Measurements from ENCODE around the gene PREP.

Gene PREP

DNA sequence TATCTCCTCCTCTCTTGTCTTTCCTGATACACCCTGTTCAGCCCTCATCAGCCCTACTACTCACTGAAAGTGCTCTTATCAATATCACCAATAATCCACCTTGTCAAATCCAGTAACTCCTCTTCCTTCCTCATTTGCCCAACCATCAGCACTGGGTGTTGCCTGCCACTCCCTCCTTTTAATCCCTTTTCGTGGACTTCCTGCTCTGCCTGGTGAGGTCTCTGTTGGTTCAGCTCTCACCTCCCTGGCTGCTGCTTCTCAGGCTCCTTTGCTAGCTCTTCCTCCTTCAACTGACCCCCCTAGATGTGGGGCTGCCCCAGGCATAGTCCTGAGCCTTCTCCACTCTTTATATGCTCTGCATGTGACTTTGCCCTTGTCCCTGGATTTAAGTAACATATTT, 92.5 kb downstream of the PREP start:
- no peak for DNase-seq (ENCODE audit: low read depth, low spot score)

DNA sequence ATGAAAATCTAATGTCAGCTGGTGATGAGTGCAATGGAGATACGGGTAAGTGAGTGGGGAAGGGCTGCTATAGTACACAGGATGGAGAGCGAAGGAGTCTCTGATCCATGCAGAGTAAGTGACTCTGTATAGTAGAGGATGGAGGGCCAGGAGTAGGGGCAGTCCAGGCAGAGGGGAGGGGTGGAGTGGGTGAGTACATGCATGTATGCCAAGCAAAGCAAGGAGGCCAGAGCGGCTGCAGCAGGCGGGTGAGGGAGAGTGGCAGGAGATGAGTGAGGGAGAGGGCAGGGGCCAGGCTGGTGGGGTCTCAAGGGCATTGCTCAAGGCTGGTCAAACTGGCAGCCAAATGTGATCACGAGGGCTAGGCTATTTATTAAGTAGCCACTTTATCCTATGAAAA, 94.0 kb downstream of the PREP start:
- DNase-seq (ENCODE audit: low read depth, low spot score) = no peak

DNA sequence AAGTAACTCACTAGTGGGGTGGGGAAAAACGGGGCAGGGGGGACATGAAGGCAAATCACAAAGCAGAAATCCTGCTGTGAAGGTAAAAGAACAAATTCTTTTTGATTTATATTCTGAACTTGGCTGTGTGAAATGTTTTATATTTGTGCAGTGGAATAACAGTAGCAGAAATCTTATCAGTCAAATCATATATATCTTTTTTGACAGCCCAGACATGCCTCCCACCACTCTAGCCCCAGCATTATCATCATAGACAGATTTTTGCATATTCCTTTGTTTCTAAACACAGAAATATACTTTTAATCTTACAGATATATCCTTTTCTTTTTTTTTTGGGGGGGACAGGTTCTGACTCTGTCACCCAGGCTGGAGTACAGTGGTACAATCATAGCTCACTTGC, 97.4 kb downstream of the PREP start:
- DNase-seq (ENCODE audit: low read depth, low spot score) = no peak

- DNase-seq (ENCODE audit: low read depth, low spot score) = no peak
Observed at GRCh38 chr6:105304825-105305224, 98.1 kb downstream of the PREP start.

GRCh38 chr6:105304366-105304765, 98.5 kb downstream of the PREP start:
- no peak for DNase-seq (ENCODE audit: low read depth, low spot score)

- no peak for DNase-seq (ENCODE audit: low read depth, low spot score)
Observed at GRCh38 chr6:105302617-105303128, 100.2 kb downstream of the PREP start.

DNA sequence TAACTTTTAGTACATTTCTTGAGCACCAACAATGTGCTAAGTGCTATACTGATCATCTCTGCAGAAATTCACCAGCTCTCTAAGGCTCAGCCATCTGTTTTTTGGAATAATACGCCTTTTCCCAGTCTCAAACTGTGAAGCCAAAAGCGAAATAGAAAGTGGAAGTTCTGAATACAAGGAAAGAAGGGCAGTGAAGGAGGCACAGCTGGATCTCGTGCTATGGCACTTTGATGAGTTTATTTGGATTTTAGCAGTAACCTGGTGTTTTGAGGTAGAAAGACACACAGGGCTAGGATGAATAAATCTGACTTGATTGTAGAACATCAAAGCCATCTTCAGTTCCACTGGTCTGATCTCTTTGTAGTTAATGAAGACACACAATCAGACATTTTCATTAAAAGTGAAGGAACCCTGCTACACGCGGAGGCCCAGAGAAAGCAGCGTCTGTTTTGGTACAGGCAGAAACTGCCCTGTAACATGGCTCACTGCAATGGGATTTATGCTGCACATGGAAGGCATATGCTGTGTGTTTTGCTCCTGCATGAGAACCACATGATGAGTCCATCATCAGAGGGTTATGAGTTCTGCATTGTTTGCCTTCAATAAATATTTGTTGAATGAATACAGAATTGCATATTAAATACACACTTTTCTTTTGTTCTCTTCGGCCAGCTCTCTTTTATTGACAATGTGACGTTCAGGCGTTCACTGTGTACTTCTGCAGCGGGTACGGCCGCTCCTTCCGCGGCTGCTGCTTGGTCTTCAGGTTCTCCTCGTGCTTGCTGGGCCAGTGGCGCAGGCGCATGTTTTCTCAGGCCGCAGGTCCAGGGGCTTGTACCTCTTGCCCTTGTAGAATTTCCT, 100.9 kb downstream of the PREP start:
- no peak for DNase-seq (ENCODE audit: low read depth, low spot score)

DNA sequence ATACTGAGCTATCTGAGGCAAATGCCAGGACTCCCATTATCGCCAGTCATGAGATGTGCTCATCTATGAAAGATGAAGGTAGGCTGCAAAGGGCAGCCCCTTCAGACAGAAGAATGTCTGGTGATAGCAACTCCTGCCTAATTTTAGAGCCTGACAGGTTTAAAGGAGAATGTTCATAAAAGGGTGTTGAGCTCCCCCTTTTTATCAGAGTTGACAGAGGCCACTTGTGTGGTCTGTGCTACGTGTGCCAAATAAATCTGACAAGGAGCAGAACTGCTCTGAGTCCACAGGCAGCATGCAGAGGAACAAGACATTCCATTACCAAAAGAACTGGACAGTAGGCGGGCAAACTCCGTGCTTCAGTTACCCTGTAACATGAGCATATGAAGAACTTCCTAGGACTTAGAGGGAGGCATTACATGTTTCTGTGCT, 101.8 kb downstream of the PREP start:
- no peak for DNase-seq (ENCODE audit: low read depth, low spot score)

DNA sequence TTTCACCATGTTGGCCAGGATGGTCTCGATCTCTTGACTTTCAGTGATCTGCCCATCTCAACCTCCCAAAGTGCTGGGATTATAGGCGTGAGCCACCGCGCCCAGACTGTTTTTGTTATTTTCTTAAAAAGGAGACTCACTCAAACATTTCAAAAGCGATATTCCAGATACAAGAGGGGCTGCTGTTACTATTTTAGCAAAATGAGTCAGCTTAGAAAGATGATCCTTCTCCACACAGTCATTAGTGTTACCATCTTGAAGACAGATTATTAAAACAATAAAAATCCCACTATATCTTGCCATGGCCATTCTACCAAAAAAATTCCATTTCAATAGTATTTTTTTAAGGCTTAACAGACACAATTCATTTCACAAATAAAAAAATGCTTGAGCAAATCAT, 102.8 kb downstream of the PREP start:
- no peak for DNase-seq (ENCODE audit: low read depth, low spot score)

DNA sequence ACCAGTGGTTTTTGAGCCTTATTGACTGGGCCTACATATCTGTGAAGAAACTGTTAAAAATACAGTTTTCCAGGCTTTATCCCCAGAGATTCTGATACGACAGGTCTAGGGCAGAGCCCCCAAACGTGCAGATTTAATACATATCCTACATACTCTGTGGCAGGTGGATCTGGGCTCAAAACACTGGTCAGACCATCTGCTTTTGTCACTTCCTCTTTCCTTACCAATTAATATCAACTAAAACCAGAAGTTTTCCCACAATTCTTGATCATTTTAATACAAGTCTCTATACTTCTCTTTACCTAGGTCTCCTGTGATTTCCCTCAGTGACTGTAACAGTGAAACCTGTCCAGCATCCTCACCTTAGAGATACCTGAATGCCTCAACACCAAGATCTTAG, 108.8 kb downstream of the PREP start:
- DNase-seq (ENCODE audit: low read depth, low spot score) = no peak

DNA sequence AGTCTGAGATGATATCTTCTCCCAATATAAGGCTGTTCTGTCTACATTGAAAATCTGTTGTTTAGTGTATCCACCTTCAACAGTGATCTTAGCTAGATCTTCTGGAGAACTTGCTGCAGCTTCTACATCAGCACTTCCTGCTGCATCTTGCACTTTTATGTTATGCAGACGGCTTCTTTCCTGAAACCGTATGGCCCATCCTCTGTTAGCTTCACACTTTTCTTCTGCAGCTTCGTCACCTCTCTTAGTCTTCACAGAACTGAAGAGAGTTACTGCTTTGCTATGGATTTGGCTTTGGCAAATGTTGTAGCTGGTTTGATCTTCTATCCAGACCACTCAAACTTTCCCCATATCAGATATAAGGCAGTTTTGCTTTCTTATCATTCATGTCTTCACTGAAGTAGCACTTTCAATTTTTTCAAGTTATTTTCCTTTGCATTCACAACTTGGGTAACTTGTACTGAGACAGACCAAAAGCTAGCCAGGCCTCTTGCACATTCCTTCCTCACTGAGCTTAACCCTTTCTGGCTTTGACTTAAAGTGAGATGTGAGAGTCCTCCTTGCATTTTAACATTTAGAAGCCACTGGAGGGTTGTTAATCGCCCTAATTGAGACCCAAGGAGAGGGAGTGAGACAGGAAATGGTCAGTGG, 110.1 kb downstream of the PREP start:
- DNase-seq (ENCODE audit: low read depth, low spot score) = no peak

DNA sequence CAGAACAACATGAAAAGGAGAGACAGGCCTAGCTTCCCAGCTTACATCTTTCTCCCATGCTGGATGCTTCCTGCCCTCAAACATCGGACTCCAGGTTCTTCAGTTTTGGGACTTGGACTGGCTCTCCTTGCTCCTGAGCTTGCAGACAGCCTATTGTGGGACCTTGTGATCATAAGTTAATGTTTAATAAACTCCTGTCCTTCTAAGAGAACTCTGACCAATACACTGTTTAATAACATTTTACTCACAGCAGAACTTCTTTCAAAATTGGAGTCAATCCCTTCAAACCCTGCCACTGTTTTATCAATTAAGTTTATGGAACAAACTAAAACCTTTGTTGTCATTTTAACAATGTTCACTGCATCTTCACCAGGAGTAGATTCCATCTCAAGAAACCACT, 111.4 kb downstream of the PREP start:
- no peak for DNase-seq (ENCODE audit: low read depth, low spot score)

DNA sequence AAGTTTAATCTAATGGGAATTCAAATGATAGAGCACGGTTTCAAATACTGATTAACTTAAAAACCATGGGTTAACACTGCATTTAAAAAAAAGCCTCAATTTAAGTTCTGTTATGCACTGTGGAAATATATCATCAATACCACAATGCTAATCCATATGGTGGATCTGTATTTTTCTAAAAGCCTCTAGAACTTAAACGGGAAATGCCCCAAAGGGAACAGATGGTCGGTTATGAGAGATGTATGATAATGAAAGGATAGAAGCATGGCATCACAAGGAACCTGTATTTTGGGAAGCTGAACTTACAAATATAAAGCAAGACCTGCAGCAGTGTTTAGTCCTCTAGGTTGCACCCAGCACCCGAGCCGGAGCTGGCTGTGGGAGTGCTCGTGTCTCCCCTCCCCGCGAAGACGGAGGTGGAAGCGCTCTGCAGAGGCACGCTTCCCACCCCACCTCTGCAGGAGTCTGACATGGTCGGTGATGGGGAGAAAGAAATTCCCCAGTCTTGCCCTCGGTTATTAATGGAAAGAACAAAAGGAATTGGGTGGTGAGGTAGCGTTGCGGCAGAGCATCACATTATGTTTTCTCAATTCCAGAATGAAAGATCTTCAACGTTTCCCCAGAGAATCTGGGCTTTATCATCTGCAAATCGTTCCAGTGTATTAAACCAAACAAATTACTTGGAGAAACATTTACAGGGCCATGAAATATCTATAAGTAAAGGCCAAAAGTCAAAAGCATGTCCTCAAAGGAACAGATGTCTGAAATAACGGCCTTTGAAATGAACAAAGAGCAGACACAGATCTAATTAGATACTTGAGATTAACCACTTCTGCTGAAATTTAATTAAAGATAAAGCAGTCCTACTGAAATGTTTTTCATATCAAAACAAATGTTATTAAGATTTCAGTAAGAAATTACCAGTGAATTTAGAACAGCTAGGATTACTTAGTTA, 120.0 kb downstream of the PREP start:
- no peak for DNase-seq (ENCODE audit: low read depth, low spot score)

DNA sequence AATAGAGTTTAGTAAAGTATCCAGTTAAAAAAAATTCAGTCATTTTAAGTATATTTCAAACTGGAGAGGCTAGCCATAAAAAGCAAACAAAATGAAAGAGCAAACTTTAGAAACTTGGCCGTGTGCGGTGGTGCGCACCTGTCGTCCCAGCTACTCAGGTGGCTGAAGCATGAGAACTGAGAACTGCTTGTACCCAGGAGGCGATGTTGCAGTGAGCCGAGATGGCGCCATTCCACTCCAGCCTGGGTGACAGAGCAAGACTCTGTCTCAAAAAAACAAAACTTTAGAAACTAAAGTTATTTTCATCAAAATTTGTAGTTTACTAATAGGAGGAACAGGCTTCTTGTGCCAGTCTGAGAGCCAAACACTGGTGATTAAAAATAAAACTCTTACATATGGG, 122.8 kb downstream of the PREP start:
- DNase-seq (ENCODE audit: low read depth, low spot score) = no peak

DNA sequence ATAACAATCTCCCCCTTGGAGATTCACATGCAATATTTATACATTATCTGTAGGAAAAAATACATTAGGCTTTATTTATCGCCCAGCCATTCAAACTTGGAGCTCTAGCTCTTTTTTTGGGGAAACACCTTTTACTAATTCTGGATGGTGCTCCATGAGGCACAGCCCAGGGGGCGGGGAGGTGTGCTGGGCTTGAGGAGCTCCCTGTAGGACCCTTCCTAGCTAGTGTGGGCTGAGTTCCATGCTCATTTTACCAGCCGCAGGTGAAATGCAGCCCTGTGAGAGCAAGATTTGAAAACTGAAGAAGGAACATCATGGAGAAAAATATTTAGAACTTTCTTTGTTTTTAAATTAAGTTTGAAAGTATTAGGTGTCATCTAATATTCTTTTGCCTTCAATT, 123.4 kb downstream of the PREP start:
- no peak for DNase-seq (ENCODE audit: low read depth, low spot score)

GRCh38 chr6:105278813-105279212, 124.1 kb downstream of the PREP start:
- DNase-seq (ENCODE audit: low read depth, low spot score) = no peak

GRCh38 chr6:105278035-105278434, 124.8 kb downstream of the PREP start:
- no peak for DNase-seq (ENCODE audit: low read depth, low spot score)

DNA sequence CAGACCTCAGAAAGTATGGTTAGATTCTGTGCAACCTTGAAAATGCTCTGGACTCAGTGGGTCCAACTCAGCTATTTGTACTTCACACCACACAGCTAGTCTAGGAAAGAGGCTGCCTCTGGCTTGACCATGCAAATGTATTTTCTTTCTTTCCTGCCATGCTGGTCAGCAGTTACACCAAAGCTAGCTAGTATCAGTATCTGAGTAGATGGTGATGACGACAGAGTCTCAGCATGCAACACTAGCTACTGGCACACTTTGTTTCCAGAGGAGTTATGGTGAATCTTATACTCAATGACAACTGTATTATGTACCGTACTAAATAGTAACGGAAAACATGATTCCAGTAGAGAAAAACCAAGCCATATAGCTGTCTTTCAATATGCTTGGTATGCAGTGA, 126.5 kb downstream of the PREP start:
- DNase-seq (ENCODE audit: low read depth, low spot score) = no peak

DNA sequence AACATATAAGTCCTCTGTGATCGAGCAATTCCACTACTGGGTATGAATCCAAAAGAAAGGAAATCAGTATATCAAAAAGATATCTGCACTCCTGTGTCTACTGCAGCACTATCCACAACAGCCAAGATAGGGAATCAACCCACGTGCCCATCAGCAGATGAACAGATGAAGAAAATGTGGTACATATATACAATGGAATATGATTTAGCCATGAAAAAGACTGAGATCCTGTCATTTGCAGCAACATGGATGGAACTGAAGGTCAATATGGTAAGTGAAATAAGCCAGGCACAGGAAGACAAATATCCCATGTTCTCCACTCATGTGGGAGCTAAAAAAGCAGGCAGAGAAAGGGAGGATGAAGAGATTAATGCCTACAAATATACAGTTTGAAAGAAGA, 127.3 kb downstream of the PREP start:
- DNase-seq (ENCODE audit: low read depth, low spot score) = no peak

DNA sequence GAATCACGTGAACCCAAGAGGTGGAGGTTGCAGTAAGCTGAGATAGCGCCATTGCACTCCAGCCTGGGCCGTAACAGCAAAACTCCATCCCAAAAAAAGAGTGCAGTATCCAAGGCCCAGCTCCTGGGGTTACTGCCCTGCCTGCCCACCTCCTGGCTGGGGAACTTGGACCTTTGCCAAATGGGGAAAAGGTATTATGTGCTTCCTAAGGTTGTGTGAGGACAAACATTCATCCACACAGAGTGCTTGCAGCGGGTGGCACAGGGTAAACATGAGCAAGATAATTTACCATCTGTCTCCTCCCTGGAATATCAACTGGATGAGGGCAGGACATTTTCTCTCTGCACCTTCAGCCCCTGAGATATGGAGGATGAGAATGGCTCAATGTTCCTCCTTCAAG, 128.2 kb downstream of the PREP start:
- no peak for DNase-seq (ENCODE audit: low read depth, low spot score)

DNA sequence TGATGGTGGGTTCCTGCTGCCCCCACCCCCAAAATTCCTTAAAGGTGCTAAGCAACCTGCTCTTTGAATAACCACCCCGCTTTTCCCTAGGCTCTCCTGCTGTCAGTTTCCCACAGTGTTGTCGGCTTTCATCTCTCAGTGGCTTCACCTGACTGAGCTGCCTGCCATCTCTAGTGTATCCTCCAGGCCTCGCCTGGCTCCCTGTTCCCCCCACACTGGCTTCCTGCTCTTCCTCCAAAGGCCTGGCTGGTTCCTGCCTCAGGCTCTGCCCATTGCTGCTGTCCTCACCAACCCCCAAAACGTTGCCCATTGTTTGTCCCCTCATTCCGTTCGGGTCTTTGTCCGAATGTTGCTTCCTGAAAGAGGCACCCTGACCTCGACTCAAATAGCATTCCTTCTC, 129.3 kb downstream of the PREP start:
- no peak for DNase-seq (ENCODE audit: low read depth, low spot score)

DNA sequence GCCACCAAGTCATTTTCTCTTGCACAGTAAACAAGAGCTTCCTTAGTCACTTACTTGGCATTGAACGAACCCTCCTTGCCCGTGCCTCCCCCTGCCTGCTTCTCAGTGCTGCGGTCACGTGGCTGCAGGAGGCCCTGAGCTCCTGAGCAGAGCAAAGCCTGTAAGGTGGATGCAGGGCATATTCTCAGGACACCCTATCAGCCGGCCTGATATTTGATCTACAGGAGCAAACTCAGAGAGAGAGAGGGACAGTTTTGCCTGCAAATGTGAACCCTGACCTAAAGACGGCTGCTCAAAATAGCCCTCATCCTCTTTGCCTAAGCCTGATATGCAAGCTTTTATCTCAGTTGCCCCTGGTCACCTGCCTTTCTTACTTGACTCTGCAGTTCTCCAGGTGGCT, 130.1 kb downstream of the PREP start:
- no peak for DNase-seq (ENCODE audit: low read depth, low spot score)
